NB4 (cell line): ENCODE data around the gene RGS14.

Experiments used
- CTCF ChIP-seq: IDR thresholded peaks from one replicate; pipeline ENCODE4 v1.5.1; 2012; ENCODE audit warnings: low read depth, low read length
- POLR2A ChIP-seq: IDR thresholded peaks from 2 replicates; pipeline ENCODE4 v1.6.1; 2011; ENCODE audit warnings: mild to moderate bottlenecking; ENCODE audit not compliant: insufficient read length; ENCODE audit errors: extremely low read depth

- no peak for TF ChIP-seq POLR2A
- TF ChIP-seq CTCF, result no peak
Observed at GRCh38 chr5:177362610-177363507, 5.1 kb downstream of the RGS14 start.
